Measurements from ENCODE around the gene ENTPD8. TPM values are rescaled to one million over a fixed set of nuclear protein-coding genes. Genes with fewer than 3 reads are reported as not detected.
"Not testable (repeated sequence)": the region's sequence is repeated elsewhere in the genome, so short reads cannot be mapped to it uniquely, and the experiment has no call there.

ENTPD8 gene
- total RNA-seq, 1 experiment from 2014 or later = 0.77 TPM

DNA sequence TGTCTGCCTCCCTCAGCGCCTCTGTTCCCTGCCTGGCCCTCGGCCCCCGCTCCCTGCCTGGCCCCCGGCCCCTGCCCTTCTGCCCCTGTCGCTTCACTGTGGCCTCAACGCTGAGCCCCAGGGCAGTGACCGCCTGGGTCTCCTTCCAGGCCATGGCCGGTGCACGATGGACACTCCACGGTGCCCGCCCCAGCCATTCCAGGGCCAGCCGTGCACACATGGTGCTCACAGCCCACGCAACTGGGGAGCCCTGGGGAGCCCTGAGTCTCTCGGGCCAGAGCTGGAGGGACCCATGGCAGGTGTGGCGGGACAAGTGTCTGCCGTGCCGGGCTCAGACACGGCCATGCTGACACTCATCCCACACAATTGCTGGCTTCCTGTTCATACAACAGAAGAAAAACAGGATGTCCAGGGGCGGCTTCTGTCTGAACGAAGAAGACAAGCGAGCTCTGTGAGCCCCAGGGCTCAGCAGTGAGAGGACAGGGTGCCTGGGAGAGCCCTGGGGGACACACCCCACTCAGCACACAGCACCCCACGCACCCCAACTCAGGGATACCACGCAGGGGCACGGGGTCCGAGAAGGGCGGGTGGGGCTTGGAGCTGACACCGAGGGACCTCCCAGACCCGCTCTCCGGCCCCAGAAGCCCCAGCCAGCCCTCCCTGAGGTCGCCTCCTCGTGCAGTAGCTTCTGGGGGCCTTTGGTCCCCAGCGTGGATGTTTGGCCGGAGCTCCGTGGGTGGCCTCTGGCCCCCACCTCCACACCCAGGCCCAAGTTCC, 53.9 kb downstream of the ENTPD8 start:
- Mint-ChIP-seq H3K9me3 (no peaks in the 10 kb centered on the region), H3K27ac (peak overlapping the region in 1 of 3 experiments; percentile 86; a peak in 2 of 7 replicates), H3K4me3 (no peak overlapping the region), H3K27me3 (ENCODE audit: low read depth) (no peaks in the 10 kb centered on the region), H3K36me3 (ENCODE audit: insufficient read depth in 1 of 3, low read depth in 3 of 3) (peaks cover 0 to 7% (median 3%) of the 10 kb centered on the region in 3 experiments; a peak in 4 of 7 replicates), H3K4me1 (peaks cover 2% of the 10 kb centered on the region in 2 experiments; a peak in 3 of 4 replicates)
- Histone ChIP-seq H3K79me1 (ENCODE audit: insufficient read depth, low read depth, low read length, poor library complexity, severe bottlenecking) (no peaks in the 10 kb centered on the region), H2BK5ac (ENCODE audit: insufficient read length, low read length) (no peak overlapping the region), H3K56ac (ENCODE audit: insufficient read length, low read depth, low read length) (no peak overlapping the region), H3K9me3 (ENCODE audit: control insufficient read depth, low read depth, low read length) (no peaks in the 10 kb centered on the region), H3K4ac (ENCODE audit: low read depth, low read length) (no peak overlapping the region), H4K91ac (ENCODE audit: insufficient read length, low read depth, low read length) (no peak overlapping the region), H2BK15ac (ENCODE audit: low read depth, low read length) (no peak overlapping the region), H4K20me1 (ENCODE audit: control insufficient read depth, insufficient read depth, insufficient read length) (no peaks in the 10 kb centered on the region), H3K27ac (ENCODE audit: insufficient read length, low read depth, low read length) (no peak overlapping the region), H4K8ac (replicated peaks; ENCODE audit: insufficient read length, low read depth, low read length) (no peak overlapping the region), H2AFZ (ENCODE audit: low read length) (no peak overlapping the region), H3K4me2 (ENCODE audit: insufficient read depth, insufficient read length, low read length) (no peak overlapping the region), H3K27me3 (ENCODE audit: insufficient read depth, low read length) (no peaks in the 10 kb centered on the region), H3K79me2 (ENCODE audit: insufficient read depth, low read length) (no peaks in the 10 kb centered on the region), H2BK120ac (ENCODE audit: low read depth, low read length, poor library complexity, severe bottlenecking) (no peak overlapping the region), H3K9ac (ENCODE audit: extremely low read depth, insufficient read length, low read length) (no peak overlapping the region), H2BK12ac (ENCODE audit: insufficient read length, low read depth, low read length) (no peak overlapping the region), H3K23me2 (ENCODE audit: insufficient read length, low read depth, low read length, poor library complexity, severe bottlenecking) (no peaks in the 10 kb centered on the region), H2AK5ac (ENCODE audit: insufficient read length, low read length) (no peak overlapping the region), H2BK20ac (ENCODE audit: low read depth, low read length, poor library complexity, severe bottlenecking) (no peak overlapping the region), H4K5ac (ENCODE audit: insufficient read length, low read depth, low read length) (no peak overlapping the region), H3K4me1 (ENCODE audit: insufficient read depth, low read length) (no peaks in the 10 kb centered on the region; the same call in 1 of the 2 replicates), H3K14ac (ENCODE audit: insufficient read depth, low read length) (no peak overlapping the region; the same call in 1 of the 2 replicates), H3K18ac (ENCODE audit: insufficient read length, low read depth, low read length) (no peak overlapping the region), H3T11ph (ENCODE audit: low read length) (no peak overlapping the region), H3K23ac (ENCODE audit: insufficient read length, low read depth, low read length) (no peak overlapping the region)
- DNase-seq = no peak
- TF ChIP-seq, protein P1, sequence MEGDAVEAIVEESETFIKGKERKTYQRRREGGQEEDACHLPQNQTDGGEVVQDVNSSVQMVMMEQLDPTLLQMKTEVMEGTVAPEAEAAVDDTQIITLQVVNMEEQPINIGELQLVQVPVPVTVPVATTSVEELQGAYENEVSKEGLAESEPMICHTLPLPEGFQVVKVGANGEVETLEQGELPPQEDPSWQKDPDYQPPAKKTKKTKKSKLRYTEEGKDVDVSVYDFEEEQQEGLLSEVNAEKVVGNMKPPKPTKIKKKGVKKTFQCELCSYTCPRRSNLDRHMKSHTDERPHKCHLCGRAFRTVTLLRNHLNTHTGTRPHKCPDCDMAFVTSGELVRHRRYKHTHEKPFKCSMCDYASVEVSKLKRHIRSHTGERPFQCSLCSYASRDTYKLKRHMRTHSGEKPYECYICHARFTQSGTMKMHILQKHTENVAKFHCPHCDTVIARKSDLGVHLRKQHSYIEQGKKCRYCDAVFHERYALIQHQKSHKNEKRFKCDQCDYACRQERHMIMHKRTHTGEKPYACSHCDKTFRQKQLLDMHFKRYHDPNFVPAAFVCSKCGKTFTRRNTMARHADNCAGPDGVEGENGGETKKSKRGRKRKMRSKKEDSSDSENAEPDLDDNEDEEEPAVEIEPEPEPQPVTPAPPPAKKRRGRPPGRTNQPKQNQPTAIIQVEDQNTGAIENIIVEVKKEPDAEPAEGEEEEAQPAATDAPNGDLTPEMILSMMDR (conservative IDR thresholded peaks at IDR 0.05) = no peak
- WGBS (ENCODE audit: extremely low coverage, insufficient read length, low lambda C conversion rate) = no CpG with 5 or more reads among the region's 34 CpGs

DNA sequence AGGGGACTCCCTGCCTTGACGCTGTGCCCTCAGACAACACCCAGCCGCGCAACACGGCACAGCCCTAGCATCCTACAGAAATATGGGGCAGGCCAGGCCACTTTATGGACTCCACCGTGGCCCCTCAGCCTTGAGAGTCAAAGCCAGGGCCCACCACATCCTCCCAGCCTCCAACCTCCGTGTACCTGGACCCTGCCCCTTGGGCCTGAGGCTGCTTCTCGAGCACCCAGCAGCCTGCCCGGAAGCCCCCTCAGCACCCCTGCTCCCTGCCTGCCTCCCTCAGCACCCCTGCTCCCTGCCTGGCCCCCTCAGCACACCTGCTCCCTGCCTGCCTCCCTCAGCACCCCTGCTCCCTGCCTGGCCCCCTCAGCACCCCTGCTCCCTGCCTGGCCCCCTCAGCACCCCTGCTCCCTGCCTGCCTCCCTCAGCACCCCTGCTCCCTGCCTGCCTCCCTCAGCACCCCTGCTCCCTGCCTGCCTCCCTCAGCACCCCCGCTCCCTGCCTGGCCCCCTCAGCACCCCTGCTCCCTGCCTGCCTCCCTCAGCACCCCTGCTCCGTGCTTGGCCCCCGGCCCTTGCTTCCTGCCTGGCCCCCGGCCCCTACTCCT, 54.5 kb downstream of the ENTPD8 start:
- not testable (repeated sequence) for H2AFZ ChIP-seq (ENCODE audit: low read length); H2AK5ac ChIP-seq (ENCODE audit: insufficient read length, low read length); H3K9me3 Mint-ChIP-seq; H4K8ac ChIP-seq (replicated peaks; ENCODE audit: insufficient read length, low read depth, low read length); H3K4me2 ChIP-seq (ENCODE audit: insufficient read depth, insufficient read length, low read length); H4K5ac ChIP-seq (ENCODE audit: insufficient read length, low read depth, low read length); H3K27me3 Mint-ChIP-seq (ENCODE audit: low read depth); H3K27me3 ChIP-seq (ENCODE audit: insufficient read depth, low read length); H3K4me1 Mint-ChIP-seq; H4K91ac ChIP-seq (ENCODE audit: insufficient read length, low read depth, low read length); H3K18ac ChIP-seq (ENCODE audit: insufficient read length, low read depth, low read length); H2BK12ac ChIP-seq (ENCODE audit: insufficient read length, low read depth, low read length); H3K36me3 Mint-ChIP-seq (ENCODE audit: insufficient read depth in 1 of 3, low read depth in 3 of 3); H2BK120ac ChIP-seq (ENCODE audit: low read depth, low read length, poor library complexity, severe bottlenecking); H3K79me2 ChIP-seq (ENCODE audit: insufficient read depth, low read length); H2BK5ac ChIP-seq (ENCODE audit: insufficient read length, low read length); H3K56ac ChIP-seq (ENCODE audit: insufficient read length, low read depth, low read length); H3K27ac Mint-ChIP-seq; H3K79me1 ChIP-seq (ENCODE audit: insufficient read depth, low read depth, low read length, poor library complexity, severe bottlenecking); H2BK20ac ChIP-seq (ENCODE audit: low read depth, low read length, poor library complexity, severe bottlenecking); H3K23ac ChIP-seq (ENCODE audit: insufficient read length, low read depth, low read length); H3K9ac ChIP-seq (ENCODE audit: extremely low read depth, insufficient read length, low read length); H3K4me3 Mint-ChIP-seq; H2BK15ac ChIP-seq (ENCODE audit: low read depth, low read length); H3K4me1 ChIP-seq (ENCODE audit: insufficient read depth, low read length); H4K20me1 ChIP-seq (ENCODE audit: control insufficient read depth, insufficient read depth, insufficient read length); H3K23me2 ChIP-seq (ENCODE audit: insufficient read length, low read depth, low read length, poor library complexity, severe bottlenecking); H3K4ac ChIP-seq (ENCODE audit: low read depth, low read length); H3K9me3 ChIP-seq (ENCODE audit: control insufficient read depth, low read depth, low read length); H3K27ac ChIP-seq (ENCODE audit: insufficient read length, low read depth, low read length); H3K14ac ChIP-seq (ENCODE audit: insufficient read depth, low read length); H3T11ph ChIP-seq (ENCODE audit: low read length); DNase-seq
- no CpG with 5 or more reads among the region's 12 CpGs for WGBS (ENCODE audit: extremely low coverage, insufficient read length, low lambda C conversion rate)

Data from H9 (cell line).